Forelimb muscle (tissue), 1 donor: ENCODE results near the gene SMAD3. TPM values are rescaled to one million over a fixed set of nuclear protein-coding genes. Genes with fewer than 3 reads are reported as not detected.
"Not testable (repeated sequence)": the region's sequence is repeated elsewhere in the genome, so short reads cannot be mapped to it uniquely, and the experiment has no call there.

Experiments used
- DNase-seq: peaks from one replicate; pipeline ENCODE4 v3.0.0-alpha.2; 2013; ENCODE audit warnings: low read depth
- polyA plus RNA-seq: library from polyadenylated mRNA; unstranded; fragments of 120-200 nt; gene quantifications from one replicate; pipeline ENCODE4 v1.2.1, GENCODE V29; 2013; ENCODE audit not compliant: insufficient read length

The SMAD3 gene
- polyA plus RNA-seq, 1 donor: 26.3 TPM

GRCh38 chr15:67142092-67142766 lies 76.8 kb downstream of the SMAD3 start:
- no peak for DNase-seq

DNA sequence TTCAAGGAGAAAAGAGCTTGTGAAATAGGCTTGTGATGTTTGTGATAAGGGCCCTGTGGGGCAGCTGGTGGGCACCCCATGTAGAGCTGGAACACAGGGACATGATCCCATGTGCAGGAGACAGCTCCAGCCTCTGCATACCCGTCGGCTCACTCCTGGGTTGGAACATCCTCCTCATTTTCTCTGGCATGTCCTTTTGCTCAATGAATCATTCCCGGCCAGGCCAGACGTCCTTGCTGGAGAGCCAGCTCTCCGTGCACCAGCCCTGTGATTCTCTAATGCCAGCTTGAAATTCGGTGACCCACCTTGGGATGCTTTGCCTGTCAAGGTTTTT lies 77.3 kb downstream of the SMAD3 start:
- no peak for DNase-seq

DNA sequence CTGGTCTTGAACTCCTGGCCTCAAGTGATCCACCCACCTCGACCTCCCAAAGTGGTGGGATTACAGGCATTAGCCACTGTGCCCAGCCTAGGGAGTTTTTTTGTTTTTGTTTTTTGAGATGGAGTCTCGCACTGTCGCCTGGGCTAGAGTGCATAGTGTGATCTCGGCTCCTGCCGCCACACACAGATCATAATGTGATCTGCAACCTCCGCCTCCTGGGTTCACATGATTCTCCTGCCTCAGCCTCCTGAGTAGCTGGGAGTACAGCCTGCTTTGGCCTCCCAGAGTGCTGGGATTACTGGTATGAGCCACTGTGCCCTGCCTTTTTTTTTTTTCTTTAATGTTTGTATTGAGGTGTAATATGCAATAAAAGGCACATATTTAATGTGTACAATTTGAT lies 78.2 kb downstream of the SMAD3 start:
- DNase-seq: no peak

- no peak for DNase-seq
Observed at GRCh38 chr15:67144609-67145311, 79.4 kb downstream of the SMAD3 start.

GRCh38 chr15:67145312-67145610 lies 79.9 kb downstream of the SMAD3 start:
- DNase-seq: no peak

GRCh38 chr15:67145710-67146109 lies 80.3 kb downstream of the SMAD3 start:
- no peak for DNase-seq

DNA sequence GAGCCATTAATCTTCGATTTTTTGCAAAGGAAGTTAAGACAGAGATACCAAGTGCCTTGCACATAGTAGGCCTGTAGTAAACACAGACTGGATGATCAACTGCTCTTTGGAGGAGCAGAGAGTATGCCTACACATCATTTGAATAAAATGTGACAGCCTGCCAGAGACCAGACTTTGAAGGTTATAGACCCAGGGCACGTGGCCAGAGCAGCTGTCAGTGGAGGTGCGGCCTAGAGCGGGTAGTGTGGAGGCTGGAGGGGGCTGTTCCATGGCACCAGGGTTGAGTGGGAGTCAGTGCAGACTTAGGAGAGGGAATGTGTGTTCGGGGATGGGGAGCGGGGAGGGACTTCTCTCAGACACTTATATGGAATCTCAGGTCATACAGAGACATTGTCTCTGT lies 80.8 kb downstream of the SMAD3 start:
- DNase-seq: no peak

- DNase-seq: no peak
Observed at GRCh38 chr15:67146875-67147381, 81.5 kb downstream of the SMAD3 start.

DNA sequence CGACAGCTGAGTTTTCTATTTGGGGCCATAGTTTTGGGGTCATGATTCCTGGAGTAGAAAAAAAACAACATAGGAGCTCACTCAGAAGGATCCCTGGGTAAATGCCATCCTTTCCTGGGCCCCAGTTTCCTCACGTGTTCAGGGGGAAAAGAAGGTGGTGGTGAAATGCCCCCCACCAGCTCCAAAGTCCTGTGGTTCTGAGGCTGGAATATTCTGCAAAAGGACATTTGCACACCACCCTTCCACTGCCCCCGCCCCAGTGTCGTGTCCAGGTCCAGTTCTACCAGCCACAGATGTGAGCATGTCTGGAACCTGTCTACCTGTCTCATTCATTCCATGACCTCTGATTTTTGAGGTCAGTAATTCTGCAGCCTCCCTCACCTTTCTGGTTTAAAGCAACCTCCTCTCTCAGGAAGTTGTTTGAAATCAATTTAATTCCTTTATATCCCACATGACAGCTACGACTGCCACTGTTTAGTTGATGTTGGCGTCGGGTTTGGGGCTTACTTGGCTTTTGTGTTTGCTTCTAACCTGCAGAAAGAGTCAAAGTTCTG lies 82.1 kb downstream of the SMAD3 start:
- DNase-seq: no peak

DNA sequence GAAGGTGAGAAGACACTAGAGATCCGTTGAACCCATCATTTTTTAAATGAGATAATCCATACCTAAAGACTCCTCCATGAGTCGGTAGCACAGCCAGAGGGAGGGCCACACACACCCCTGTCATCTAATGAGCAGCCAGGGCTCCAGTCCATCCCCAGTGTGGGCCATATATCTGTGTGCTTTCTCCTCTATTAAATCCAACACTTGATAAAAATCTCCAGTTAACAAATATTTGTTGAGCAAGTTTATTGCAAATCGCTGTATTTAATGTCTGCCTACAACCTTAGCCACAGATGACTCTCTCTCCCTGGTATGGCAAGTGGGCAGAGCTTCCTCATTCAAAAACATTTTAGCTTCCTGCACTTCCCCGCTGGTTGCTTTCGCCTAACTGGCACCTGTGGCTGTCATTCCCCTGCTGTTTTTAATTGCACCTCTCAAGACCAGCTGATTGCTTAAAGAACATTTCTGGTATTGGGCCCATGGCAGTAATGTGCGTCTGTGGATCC lies 82.8 kb downstream of the SMAD3 start:
- DNase-seq: no peak

- DNase-seq: no peak
Observed at GRCh38 chr15:67149068-67149772, 83.8 kb downstream of the SMAD3 start.

DNA sequence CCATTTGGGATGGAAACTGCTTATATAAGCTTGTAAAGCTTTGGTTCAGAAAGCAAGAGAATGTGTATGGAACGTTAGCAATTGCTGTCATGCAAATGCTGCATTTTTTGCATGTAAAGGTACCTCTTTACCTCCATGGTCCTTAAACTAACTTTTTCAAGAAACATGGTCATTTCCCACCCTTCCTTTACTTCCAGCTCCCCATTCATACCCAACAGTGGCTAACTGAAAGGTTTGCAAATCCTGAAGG lies 84.3 kb downstream of the SMAD3 start:
- no peak for DNase-seq

- DNase-seq: no peak
Observed at GRCh38 chr15:67150023-67150860, 84.8 kb downstream of the SMAD3 start.

DNA sequence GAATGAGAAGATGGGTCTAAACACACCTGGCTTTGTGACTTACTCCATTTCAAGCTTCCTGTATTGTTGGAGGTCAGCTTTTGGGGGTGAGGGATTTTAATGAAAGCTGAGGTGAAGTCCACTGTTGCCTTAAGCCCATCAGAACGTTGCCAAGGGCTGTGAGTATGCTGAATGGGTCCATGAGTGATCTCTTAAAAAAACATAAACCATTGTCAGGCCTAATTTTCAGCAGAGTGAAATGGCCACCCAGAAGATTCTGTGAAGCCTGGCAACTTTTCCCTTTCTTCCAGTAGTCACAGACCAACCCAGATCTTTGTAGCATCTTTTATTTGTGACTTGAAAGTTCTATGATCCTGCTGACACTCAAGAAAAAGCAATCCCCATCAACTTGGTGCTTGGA lies 87.0 kb downstream of the SMAD3 start:
- no peak for DNase-seq

DNA sequence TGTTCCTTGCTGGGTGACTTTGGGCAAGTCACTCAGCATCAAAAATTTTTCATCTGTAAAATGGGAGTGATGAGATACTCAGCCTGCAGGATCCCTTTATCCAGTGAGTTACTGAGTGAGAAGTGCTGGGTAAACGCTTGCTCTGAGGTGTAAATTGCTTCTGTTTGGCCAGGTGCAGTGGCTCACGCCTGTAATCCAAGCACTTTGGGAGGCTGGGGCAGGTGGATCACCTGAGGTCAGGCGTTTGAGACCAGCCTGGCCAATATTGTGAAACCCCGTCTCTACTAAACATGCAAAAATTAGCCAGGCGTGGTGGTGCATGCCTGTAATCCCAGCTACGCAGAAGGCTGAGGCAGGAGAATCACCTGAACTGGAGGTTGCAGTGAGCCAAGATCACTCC lies 87.6 kb downstream of the SMAD3 start:
- not testable (repeated sequence) for DNase-seq

DNA sequence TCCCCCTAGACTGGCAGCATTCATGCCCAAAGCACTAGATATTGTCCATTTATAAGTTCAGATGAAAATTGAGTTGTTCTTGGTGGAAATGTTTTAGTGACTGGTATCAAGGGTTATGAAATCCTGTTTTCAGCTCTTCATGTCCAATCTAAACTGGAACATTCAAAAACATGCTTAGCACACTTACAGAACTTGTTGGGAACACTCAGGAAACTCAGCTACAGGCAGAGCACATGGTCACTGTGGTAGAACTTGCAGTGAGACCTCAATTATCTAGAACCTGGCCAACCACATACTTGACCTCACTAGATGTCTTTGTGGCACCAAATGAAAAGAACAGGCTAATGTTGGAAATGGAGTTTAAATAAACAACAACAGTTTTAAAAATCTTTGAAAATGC lies 88.8 kb downstream of the SMAD3 start:
- no peak for DNase-seq

DNA sequence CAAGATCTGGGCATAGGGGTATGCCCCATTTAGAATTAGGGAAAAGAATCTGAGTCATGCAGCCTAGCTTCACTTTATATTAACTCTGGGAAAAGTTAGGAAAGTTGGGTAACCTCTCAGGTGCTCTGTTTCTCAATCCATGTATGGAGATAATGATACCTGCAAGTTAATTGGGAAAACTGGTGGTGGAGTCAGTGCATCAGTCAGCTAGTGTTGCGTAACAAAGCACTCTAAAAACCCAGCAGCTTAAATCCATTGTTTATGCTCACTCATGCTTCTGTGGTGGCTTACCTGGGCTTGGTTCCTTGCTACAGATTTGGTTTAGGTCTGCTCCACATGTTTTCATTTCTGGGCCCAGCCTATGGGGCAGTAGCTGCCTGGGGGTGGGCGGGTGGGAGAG lies 91.0 kb downstream of the SMAD3 start:
- DNase-seq: no peak

DNA sequence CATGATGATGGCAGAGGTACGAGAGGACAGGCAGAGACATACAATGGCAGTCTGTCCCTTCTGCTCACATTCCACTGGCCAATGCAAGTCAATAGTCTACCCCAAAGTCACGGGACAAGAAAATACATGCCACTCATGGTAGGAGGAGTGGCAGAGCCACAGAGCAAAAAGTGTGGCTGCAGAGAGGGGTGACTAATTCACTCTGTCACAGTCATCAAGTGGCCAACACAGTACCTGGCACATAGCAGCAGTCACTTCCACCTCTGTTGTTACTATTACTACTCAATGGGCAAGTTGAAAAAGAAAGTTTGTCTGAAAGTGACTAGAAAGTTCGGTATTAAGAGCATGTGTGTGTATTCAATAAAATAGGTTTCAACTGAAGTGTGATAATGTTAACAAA lies 91.4 kb downstream of the SMAD3 start:
- DNase-seq: no peak

DNA sequence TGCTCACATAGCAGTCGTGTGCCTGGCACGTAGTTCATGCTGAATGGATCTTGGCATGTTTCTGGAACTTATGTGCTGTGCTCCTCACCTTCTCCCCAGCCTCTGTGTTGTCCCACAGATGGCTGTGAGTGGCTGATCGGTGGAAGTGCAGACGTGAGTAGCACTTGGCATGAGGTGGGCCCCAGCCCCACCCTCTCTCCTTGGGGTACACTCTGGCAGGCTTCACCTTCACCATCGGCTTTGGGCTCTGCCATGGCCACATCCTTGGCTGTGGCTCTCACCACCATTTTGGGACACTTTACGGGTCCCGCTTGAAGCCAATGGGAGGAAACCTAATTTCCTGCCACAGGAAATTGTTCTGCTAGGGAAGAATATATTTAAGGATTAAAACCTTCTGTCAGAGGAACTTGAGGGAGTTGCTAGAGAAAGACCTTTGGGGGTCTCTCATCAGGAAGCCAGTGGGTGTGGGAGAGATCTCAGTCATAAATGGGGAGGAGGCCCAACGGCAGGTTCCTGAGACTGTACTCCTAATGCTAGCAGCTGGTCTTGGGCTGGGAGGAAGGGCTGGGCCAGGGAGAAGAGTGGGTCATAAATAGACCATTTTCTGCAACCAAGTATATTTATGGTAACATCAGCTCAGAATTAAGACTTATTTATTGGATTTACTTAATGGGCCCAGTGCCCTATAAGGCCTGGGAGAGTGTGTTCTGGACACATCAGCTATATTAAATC lies 92.3 kb downstream of the SMAD3 start:
- DNase-seq: no peak

GRCh38 chr15:67158367-67158766 lies 93.0 kb downstream of the SMAD3 start:
- DNase-seq: no peak

GRCh38 chr15:67161412-67161811 lies 96.0 kb downstream of the SMAD3 start:
- DNase-seq: no peak
